Measurements from ENCODE around the gene SMIM44.
"Not testable (repeated sequence)": the region's sequence is repeated elsewhere in the genome, so short reads cannot be mapped to it uniquely, and the experiment has no call there.

The SMIM44 gene

DNA sequence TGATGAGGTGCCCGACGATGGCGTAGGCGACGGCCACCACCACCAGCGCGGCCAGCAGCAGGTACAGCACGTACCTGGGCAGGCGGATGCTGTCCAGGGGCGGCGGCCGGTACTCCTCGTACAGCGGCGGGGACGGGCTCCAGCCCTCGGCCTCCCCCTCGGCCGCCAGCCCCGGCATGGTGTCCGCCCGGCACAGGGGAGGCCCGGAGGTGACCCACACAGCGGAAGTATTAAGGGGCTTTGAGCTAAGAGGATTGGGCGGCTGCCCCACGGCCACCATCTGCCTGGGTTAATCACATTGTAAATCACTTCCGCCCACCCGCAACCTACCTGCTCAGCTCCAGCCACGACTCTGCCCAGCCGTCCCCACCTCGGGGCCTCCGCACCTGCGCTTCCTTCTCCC lies at the start of gene SMIM44:
SMIM44 (minus strand) TSS at position 216 of the 403 bp plus-strand sequence; CDS start at position 178, 38 bp downstream.
- DNase-seq = peak in 1 of 58 donors; percentile 12

DNA sequence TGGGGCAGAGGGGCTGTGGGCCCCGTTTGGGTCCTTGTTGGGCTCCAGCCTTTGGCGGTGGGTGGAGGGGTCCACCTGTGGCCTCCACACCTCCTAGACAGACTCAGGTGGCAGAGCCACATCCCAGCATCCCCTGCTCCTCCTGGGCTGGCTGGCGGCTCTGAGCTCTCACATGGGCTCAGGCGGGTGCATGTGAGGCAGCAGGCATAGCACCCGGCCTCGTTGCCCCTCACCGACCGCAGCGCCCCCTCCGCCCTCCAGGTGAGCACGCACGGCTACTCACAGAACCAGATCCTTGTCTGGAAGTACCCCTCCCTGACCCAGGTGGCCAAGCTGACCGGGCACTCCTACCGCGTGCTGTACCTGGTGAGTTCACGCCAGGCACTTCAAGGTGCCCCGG lies 49.8 kb upstream of the SMIM44 start:
- no peak for DNase-seq

DNA sequence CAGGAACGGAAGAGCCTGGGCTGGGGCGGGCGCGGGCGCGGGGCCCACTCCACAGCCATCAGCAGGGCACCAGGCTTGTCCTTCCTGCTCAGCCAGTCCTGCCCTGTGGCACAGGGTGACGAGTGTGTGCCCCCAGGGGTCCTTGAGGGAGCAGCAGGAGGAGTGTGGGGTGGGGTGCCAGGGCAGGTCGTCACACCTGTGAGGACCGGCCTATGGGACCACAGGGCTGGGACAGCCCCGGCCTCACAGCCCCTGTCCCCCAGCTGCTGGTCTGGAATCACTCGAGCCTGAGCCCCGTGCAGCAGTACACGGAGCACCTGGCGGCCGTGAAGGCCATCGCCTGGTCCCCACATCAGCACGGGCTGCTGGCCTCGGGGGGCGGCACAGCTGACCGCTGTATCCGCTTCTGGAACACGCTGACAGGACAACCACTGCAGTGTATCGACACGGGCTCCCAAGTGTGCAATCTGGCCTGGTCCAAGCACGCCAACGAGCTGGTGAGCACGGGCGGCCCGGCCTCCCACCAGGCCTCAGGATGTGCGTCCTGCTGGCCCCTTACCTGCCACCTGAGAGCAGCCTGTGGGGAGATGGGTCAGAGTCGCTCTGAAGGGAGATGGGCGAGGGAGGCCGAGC lies 49.0 kb upstream of the SMIM44 start:
- no peak for DNase-seq

DNA sequence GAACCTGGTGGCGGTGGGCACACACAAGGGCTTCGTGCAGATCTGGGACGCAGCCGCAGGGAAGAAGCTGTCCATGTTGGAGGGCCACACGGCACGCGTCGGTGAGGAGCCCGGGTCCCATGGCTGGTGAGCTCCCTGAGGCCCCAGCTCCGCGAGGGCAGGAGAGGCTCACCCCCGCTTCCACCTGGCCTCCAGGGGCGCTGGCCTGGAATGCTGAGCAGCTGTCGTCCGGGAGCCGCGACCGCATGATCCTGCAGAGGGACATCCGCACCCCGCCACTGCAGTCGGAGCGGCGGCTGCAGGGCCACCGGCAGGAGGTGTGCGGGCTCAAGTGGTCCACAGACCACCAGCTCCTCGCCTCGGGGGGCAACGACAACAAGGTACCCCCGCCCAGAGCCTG lies 48.5 kb upstream of the SMIM44 start:
- DNase-seq = no peak

DNA sequence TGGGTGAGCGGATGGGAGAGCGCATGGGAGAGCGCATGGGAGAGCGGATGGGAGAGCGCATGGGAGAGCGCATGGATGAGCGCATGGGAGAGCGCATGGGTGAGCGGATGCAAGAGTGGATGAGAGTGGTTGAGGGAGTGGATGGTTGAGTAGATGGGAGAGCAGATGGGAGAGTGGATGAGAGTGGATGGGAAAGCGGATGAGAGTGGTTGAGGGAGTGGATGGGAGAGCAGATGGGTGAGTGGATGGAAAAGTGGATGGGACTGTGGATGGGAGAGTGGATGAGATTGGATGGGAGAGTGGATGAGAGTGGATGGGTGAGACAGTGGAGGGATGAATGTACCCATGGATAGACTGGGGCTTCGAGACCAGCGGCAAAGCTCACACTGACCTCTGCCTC lies 47.1 kb upstream of the SMIM44 start:
- no peak for DNase-seq

DNA sequence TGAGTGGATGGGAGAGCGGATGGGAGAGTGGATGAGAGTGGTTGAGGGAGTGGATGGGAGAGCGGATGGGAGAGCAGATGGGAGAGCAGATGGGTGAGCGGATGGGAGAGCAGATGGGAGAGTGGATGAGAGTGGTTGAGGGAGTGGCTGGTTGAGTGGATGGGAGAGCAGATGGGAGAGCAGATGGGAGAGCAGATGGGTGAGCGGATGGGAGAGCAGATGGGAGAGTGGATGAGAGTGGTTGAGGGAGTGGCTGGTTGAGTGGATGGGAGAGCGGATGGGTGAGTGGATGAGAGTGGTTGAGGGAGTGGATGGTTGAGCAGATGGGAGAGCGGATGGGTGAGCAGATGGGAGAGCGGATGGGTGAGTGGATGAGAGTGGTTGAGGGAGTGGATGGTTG lies 46.1 kb upstream of the SMIM44 start:
- DNase-seq = not testable (repeated sequence)

DNA sequence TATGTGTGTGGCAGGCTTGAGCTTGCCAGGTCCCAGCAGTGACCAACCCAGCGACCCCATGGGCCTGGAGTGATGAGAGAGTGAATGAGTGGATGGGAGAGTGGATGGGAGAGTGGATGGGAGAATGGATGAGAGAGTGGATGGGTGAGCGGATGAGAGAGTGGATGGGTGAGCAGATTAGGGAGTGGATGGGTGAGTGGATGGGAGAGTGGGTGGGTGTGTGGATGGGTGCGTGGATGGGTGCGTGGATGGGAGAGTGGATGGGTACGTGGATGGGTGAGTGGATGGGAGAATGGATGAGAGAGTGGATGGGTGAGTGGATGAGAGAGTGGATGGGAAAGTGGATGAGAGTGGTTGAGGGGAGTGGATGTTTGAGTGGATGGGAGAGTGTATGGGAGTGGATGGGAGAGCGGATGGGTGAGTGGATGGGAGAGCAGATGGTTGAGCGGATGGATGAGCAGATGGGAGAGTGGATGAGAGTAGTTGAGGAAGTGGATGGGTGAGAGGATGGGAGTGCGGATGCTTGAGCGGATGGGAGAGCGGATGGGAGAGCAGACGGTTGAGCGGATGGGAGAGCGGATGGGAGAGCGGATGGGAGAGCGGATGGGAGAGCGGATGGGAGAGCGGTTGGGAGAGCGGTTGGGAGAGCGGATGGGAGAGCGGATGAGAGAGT lies 45.4 kb upstream of the SMIM44 start:
- DNase-seq = no peak

DNA sequence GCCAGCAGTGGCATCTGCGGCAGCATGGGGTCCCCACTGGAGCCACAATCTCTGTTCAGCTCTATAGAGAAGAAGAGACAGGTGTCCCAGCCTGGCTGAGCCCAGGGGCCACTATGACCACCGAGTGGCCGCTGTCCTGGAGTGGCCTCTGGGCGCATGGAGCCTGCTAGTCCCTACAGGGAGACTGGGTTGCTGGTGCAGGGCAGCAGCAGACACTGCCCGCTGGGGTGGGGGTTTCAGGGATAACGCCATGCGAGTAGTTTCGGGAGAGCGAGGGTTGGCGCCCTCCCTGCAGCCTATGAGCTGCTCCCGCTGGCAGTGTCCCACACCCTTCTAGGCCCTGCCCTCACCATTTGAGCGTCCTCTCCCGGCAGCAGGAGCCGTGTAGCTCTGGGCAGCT lies 44.8 kb upstream of the SMIM44 start:
- no peak for DNase-seq

DNA sequence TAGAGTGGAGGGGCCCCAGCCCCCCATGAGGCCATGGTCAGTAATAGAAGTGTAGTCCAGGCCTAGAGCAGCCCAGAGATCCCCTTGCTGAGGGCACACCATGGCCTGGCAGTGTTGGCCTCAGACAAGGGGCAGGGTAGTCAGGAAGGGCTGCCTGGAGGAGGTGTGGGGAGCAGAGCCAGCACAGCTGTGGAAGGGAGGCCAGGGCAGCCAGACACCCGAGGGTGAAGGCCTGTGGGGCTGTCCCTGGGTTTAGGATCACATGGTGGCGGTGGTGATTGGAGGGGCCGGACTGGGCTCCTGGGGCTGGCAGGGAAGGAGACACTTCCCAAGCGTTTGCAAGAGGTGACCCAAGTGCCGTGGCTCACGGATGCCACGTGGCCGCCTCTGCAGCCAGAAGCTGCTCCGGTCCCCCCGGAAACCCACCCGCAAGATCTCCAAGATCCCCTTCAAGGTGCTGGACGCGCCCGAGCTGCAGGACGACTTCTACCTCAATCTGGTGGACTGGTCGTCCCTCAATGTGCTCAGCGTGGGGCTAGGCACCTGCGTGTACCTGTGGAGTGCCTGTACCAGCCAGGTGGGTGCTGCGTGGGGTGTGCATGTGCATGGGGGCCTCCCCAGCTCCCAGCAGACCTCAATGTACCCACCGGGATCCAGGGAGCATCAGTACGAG lies 44.1 kb upstream of the SMIM44 start:
- no peak for DNase-seq

DNA sequence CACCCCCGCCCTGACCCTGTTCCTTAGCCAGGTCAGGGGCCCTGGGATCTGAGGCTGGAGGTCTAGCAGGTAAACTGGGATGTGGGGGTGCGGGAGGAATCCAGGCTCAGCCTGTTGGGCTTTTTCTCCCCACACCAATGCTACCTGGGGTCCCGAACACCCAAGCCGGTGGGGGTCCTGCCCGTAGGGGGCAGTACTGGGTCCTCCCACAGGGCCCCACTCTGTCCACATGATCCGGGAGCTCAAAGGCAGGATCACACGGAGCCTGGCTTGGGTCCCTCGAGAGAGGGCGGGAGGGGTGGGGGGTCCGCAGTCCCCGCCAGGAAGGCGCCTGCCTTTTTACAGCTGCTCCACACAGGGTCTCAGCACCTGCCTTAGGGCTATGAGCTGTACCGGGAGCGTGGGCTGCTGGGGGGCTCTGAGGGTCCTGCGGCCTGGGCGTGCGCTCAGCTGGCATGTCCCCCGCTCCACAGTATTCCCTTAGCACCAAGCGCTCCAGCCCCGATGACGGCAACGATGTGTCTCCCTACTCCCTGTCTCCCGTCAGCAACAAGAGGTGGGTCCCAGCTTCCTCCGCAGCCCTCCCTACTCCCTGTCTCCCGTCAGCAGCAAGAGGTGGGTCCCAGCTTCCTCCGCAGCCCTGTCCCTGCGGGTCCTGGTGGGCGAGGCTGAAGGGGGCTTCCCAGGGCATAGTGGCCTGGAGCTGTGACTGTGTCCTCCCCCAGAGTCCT lies 43.4 kb upstream of the SMIM44 start:
- no peak for DNase-seq

DNA sequence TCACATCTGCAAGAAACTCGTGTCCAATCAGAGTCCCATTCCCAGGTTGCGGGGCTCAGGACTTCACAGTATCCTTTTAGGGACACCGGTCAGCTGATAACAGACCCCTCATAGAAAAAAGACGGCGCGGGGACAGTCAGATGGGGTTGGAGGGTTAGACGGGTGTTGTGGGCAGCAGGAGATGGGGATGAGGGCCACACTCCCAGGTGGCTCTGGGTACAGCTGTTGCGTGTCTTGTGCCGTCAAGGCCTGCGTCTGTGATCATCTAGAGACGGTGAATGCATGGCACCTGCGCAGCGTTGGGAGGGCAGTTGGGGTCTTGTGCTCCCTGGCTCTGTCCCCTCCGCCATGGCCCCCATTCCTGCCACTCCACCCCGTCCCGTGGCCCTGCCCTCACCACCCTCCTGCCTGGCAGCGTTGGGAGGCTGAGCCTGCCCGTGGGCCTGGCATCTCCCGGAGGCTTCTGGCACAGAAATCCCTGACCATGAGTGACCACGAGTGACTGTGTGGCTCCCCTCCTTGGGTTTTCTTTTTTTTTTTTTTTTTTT lies 41.7 kb upstream of the SMIM44 start:
- DNase-seq = no peak

DNA sequence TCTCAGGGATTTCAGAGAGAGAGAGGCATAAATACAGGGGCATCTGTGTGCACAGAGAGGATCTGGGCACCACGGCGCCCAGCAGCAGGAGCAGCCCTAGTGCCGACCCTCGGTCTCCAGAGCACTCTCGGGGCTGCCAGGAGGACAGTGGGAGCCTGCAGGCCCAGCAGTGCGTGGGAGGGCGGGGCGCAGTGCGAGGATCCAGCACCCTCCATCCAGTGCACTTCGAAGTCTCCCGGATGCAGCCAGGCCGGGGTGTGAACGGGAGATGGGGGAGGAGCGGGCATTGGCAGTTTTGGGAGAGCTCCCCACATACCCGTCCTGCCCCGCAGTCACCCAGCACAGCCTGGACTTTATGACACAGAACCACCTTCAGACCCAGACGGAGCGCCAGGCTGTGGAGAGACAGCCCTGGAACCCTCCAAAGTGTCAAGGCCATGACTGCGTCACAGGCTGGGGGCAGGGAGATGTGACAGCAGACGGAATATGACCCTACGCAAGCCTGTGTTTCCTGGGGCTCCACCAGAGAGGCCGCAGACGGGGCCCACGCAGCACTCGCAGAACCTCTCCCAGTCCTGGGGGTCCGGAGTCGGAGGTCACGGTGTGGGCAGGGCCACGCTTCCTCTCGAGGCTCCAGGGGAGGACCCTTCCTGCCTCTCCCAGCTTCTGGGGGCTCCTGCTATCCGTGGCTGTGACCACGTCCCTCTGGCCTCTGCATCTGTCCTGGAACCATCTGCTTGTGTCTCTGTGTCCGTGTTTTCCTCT lies 41.0 kb upstream of the SMIM44 start:
- DNase-seq = no peak

DNA sequence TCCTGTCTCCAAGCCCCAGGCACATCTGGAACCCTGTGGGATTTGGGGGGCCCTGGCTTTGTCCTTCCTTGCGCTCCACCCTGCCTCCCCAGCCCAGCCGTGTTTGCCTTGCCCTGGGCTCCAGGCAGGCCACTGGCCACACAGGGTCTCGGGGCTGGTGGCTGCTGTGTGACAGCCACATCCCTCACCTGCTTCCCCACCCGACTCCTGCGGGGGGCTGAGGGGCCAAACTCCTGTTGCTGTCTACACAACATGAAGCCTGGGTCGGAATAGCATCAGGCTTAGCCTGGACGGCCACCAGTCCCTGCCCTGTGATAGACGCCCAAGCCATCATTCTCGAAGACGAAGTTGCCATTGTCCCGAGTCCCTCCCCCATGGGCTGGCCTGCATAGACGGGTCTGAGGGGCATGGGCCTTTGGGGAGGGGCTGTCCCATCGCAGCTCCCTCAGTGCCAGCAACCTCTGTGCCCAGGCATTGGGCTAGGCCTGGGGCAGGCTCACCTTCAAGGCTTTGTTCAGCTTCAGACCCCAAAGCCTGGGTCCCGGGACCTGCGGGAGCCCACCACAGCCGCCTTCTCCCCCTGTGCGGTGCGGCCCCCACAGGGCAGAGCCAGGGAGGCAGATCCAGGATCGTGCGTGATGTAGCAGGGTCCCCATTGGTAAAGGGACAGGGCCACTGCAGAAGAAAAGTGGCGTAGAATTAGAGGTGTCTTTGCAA lies 40.3 kb upstream of the SMIM44 start:
- no peak for DNase-seq

DNA sequence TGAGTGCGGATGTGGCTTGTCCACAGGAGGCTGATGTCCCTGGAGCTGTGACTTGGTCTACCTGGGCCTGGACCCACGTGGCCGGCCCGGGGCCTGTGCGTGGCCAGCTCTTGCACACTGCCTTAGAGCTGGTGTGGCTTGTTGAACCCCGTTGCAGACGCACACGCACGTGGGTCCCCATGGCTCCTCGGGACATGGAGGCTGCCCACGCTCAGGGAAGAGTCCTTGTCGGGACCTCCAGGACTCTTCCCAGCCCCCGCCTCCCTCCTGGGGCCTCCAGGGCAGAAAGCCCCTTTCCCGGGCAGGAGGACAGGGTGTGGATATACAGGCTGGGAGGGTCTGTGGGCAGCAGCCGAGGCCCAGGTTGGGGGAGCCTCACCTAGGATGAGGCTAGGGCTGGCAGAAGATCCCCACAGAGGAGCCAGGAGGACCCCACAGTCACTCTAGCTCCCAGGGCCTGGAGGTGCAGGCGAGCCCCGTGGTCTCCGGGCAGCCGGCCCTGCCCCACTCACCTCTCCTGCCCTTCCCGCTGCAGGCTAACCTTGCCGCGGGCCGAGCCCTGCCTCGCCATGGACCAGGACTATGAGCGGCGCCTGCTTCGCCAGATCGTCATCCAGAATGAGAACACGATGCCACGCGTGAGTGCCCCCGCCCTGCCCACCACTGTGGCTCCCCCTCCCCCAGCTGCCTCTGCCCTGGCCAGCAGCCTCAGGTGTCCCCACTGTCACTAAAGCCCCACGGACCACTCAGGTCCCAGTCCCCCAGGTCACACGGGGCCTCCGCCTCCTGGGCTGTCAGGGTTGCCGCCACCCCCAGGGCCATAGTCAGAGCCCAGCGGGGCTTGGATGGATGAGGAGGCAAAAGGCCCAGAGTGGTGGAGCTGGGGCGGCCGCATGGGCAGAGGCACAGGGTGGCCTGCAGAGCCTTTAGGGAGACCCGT lies 39.5 kb upstream of the SMIM44 start:
- DNase-seq = no peak

DNA sequence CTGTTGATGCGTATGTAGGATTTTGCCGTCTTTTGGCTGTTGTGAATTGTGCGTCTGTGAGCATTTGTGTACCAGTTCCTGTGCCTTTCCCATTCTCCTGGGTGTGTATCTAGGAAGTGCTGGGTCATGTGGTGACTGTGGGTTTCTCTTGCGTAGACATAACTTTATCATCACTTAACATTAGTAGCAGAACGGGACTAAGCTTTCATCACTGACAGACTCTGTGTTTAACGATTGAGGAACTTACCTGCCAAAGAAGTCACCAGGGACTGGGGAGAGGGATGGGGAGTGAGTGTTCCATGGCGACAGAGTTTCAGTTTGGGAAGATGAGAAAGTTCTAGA lies 37.8 kb upstream of the SMIM44 start:
- DNase-seq = no peak

DNA sequence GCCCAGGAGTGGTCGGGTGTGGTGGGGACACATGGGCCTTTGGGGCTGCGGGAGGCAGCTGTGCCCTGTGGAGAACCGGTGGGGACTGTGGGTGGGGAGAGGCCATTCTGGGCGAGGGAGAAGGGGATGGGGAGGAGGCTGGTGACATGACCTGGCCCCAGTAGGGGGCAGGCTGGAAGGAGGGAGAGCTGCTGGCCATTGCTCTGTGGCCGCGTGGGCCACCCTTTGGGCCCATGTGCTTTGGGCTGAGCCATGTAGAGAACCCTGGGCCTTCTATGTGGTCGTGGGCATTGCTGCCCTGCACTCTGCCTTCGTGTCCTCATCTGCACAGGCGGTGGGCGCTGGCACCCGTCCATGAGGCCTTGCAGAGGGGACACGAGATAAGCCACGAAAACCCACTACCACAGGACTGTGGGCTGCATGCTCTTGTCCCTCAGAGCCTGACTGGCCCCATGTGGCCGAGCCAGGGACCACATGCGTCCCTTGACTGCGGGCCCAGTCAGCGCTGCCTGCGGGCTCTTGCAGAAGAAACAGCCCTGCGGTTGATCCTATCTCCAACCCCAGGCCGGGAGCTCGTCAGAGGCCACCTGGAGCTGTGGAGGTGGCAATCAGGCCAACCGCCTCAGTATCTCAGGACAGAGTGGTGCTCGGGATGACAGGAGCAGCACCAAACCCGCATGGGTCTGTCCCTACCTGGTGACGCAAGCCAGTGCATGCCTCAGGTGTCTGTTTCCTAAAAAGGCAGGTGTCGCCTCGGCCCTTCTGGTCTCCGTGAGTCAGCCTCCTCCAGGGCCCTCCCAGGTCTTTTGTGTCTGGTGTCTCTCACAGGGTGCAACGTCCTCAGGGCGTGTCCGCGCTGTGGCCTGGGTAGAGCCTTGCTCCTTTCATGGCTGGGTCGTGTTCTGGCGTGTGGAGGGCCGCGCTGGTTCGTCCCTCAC lies 37.2 kb upstream of the SMIM44 start:
- no peak for DNase-seq

DNA sequence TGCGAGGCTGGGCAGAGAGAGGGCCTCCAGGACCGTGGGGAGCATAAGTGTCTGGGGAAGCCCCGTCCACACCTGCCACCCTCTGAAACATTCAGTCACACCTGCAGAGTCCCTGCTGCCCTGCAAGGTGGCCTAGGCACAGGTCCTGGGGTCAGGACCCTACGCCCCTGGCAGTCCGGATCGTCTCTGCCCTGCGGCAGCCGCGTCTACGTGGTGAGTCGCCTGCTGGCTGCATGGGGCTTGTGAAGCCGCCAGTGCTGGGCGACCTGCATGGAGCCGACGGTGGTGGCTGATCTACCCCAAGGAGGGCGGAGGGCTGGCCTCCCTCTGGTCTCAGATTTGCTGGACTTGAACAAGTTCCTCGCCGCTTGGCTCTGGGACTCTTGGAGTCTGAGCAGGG lies 35.9 kb upstream of the SMIM44 start:
- DNase-seq = no peak

DNA sequence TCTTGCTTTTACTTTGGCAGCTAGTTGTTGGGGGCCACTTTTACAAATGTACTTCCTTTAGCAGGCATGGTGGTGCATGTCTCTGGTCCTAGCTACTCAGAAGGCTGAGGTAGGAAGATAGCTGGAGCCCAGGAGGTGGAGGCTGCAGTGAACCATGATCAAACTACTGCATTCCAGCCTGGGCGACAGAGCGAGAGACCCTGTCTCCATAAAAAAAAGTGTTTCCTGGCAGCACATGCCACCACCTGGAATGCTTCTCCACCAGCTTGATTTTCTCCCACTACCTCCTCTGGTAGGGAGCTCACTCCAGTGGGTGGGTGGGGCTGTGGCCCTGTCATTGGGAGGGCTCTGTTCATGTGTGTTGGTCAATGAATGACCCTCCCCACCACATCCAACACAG lies 35.4 kb upstream of the SMIM44 start:
- DNase-seq = no peak

All from anterior cingulate cortex (tissue), 58 donors.